Measurements from ENCODE around the gene RNU1-4.
"Not testable (repeated sequence)": the region's sequence is repeated elsewhere in the genome, so short reads cannot be mapped to it uniquely, and the experiment has no call there.

Gene RNU1-4

GRCh38 chr1:16709659-16710087, 30.6 kb upstream of the RNU1-4 start:
- not testable (repeated sequence) for DNase-seq

- not testable (repeated sequence) for DNase-seq
These were observed 29.7 kb upstream of the RNU1-4 start for GRCh38 chr1:16710618-16711017.

GRCh38 chr1:16712131-16712530, 28.2 kb upstream of the RNU1-4 start:
- not testable (repeated sequence) for DNase-seq

DNA sequence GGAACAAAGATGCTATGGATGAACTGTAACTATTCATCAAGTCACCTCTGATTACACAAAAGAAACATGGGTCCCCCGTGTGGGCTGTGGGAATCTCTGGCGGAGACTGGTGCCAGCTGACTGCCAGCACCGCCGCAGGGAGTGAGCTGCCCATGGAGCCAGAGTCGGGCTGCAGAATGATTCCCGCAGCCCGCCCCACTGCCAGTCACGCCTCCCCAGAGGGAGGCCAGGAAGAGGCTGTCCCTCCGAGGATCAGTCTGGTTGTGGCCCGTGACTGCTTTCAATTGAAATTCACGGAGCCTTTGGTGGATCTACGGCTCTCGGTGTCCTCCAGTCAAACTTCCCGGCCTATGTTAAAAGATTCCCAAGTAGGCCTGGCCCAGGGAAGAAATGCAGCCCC, 27.7 kb upstream of the RNU1-4 start:
- DNase-seq: not testable (repeated sequence)

DNA sequence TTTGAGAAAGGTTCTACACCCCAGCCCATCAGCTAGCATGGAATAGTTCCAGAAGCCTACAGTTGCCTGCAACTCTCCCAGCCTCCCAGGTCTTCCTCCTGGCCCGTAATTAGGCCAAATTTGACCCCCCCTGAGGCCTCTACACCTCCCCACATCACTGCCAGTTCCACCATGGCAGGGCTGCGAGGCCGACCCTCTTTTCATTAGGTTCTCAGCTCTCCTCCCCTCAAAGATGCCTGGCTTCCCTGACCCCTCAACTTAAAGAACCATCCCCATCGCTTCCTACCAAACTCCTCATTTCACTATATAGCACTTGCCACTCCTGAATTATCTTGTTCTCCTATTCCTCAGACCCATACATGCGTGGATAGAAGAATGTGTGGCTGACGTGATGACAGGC, 27.3 kb upstream of the RNU1-4 start:
- DNase-seq: not testable (repeated sequence)

- not testable (repeated sequence) for DNase-seq
These were observed 26.8 kb upstream of the RNU1-4 start for GRCh38 chr1:16713480-16713879.

DNA sequence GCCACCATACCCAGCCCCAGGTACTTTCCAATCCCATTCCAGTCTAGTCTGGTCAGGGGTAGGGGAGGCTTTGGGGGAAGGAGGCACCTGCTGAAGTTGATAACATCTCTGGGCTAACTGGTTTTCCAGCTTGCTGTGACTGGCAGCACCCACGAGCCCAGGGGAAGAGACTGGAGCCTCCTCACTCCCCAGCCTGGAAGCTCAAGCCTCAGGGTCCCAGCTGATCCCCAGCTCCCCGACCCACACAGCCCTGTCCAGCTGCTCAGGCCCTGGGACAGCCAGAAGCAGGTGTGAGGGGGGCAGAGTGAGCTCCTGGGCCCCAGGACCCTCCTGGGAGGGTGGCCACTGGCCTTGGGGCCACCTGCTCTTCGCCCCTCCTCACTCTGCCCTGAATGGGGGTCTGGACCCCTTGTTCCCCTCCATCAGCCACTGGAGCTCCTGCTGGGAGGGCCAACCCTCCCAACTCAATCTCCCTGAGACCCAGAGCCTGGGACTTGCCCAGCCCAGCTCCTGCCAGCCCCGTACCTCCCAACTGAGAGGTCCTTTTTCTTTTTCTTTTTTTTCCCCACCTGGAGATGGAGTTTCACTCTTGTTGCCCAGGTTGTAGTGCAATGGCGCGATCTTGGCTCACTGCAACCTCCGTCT, 23.5 kb upstream of the RNU1-4 start:
- DNase-seq: no peak

DNA sequence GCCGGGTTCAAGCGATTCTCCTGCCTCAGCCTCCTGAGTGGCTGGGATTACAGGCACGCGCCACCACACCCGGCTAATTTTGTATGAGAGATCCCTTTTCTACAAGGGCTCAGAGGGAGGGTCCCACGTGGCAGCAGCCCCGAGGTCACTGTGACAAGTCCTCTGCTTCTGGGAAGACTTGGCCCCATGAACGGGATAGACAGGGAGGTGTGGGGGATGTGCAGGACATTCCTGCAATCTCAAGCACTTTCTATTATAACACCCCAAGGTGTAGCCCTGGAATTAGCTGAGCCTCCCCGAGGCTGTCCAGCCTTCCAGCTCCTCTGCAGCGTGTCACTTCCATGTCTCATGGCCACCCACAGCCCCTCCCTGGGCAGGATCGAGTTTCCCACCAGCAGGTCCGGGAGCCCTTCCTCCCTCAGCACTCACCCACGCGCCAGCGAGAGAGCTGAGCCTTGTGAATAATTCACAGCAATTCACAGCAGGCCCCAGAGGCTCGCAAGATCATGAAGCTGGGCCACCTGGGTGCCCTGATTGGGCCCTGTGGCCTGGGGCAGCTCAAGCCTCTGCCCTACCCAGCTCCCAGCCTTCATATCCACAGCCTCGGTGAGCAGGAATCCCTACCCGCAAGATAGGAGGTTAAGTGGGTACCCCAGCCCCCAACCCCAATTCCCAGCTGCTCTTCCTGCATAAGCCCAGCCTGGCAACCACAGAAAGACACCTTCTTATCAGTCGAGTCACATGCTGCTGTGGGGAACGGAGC, 22.8 kb upstream of the RNU1-4 start:
- DNase-seq: no peak

DNA sequence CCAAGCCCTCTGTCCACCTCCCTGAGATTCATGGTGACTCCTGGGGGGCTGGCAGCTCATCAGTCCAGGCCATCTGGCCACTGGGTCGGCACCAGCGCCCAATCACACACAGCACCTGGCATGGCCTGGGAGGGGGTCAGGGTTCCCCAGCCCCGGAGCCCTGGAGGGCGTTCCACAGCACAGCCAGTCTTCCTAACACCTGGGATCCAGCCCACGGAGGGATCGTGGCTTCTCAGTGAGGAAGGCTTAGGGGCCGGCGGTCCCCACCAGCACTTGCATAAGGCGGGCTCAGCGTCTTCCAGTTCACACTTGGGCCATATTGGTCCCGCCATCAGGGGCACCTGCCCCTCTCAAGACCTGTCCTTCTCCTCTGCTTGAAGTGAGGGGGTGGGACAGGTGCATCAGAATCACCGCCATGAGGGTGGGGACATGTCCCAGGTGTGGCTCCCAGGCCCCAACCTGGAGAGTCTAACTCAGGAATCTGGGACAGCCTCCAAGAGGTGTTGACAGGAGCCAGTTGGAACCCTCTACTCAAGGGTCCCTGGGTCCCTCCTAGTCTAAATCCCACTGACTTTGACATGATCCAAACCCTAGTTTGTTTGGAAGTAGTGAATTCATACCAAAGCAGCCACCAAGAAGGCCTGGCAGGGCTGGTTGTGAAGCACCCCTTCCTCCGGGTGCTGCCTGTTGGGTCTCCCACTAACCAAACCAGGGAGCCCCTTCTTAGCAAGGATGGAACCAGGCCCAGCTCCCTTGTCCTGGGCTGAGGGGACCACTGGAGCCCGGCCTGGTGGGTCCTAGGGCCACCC, 22.0 kb upstream of the RNU1-4 start:
- DNase-seq: not testable (repeated sequence)

- DNase-seq: no peak
These were observed 21.3 kb upstream of the RNU1-4 start for GRCh38 chr1:16718908-16719533.

DNA sequence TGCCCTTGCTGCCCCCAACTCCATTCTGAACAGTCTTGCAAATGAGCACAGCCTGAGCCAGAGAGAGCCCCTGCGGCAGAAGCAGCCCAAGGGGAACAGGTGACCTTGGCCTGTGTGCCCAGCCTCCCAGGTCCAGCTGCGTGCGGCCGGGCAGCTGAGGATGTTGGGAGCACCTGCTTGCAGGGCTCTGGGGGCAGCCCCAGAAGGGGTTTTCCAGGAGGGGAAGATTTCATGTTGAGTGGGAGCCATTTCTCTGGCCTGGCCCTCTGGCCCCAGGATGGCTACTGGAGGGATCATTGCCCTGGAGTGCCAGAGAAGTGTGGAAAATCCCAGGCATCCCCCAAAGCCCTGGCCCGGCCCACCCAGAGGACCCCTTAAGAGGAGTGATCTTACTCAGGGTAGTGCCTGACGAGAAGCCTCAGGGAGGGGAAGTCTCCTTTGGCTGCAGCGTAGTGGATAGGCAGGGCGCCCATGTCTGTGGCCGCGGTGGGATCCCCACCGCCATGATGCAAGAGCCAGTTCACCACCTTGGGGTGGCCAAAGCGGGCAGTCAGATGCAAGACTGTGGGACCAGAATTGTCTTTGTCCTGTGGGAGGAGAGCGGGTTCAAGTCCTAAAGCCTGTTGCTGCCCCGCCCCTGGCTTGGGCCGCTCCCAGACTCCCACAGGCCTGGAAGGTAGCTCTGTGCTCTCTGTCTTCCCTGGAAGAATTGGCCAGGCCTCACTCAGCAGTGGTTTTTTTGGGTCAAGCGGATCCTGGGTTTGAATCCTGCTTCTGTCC, 20.6 kb upstream of the RNU1-4 start:
- DNase-seq: no peak

DNA sequence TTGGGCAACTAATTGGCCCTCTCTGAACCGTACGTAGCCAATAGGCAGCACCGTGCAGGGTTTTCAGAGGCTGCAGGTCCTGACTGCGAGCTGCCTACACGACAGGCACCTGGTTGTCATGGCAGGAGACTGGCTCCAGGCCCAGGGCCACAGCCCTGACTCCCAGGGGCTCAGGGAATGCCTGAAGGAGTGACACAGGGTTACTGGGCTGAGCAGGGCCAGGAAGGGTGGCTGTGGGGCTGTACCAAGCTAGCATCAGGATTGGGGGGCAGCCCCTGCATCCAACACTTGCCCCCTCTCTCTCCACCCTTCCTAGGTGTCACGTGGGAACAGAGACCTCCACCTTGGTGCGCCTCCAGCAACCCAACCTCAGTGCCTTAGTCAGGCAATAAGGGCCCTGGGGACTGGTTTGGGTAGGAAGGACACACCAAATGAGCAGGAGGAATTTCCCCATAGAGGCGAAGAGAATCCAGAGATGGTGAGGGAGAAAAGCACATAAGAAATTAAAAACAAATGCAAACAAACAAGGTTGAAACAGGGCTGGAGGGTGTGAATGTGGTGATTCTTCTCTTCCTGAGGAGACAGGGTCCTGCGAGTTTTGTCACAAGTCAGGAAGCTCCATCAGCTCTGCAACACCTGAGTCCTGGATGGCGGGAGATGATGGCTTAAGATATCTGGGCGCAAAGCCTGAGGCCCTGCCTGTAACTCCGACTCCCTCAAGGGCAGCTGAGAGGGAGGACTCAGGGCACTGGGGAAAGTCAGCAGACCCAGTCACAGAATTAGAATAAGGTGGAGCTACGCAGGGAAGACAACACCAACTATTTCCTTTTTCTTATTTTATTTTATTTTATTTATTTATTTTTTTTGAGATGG, 19.7 kb upstream of the RNU1-4 start:
- DNase-seq: no peak

GRCh38 chr1:16721871-16722641, 18.3 kb upstream of the RNU1-4 start:
- no peak for DNase-seq

GRCh38 chr1:16724718-16725438, 15.4 kb upstream of the RNU1-4 start:
- DNase-seq: no peak

DNA sequence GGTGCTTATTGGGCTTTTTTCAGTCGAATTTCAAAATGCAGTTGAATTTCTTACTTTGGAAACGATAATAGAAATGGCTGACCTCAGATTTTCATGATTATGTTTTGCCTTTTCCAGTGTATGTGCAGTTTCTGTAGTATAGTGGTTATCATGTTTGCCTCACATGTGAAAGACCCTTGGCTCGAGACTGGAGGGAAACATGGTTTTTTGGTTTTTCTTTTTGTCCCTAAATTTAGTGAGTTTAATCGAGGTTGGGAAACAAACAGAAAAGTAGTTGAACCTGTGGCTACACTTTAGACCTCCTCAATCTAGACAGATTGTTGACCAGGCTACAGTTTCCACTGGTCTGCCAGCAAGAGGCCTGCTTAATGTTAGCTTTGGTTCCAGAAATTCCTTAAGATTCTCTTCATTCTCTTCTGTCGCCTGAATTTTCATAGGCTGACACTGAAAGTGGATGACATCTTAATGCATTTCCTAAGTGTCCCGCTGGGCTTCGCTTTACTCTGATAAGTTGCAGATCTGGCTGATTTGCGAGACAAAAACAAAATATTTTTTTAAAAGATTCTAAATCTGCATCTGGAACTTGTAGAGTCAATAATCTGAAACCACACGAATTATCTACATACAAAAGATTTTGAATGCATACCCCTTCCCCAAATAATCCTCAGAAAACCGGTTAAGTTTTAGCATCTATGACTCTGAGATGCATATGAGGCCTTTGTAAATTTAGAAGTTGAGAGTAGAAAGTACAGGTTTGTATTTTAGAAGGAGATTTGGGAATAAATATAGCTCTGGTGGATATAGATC, 14.7 kb upstream of the RNU1-4 start:
- DNase-seq: not testable (repeated sequence)

DNA sequence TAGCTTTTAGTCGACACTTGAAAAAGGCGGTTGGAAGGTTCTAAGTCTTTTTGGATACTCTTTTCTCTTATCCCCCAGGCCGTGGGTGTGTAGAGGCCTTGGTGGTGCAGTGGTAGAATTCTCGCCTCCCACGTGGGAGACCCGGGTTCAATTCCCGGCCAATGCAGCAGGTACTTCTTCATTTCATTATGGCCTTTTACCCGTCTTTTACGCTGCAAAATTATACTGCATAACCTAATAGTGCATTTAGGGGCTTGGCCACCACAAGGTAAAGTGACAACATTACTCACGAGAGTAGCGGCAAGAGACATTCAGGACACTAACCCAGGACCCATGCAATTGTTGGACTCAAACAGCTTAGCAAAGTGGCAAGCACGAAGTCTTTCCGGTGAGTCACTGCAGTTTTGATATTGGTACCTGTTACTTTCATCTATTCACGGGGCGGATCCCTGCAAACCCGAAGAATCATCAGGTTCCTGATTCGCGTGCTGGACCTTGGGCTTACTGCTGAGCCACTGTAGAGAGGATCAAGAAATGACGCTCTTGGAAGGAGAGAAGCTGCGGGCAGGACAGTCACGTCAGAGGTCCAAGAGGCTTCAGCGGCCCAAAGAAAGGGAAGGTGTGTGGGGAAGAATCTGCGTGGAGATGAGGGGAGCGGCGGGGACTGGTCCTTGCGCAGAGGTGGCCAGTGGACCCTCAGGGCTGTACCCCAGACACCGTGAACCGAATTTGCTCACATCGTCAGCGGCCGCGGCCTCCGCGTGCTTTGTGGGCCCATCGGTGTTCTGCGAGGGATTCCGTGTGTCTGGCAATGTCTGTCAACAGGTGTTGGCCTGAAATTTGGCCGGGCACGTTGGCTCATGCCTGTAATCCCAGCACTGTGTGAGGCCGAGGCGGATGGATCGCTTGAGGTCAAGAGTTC, 12.9 kb upstream of the RNU1-4 start:
- peak; percentile 51 for DNase-seq

DNA sequence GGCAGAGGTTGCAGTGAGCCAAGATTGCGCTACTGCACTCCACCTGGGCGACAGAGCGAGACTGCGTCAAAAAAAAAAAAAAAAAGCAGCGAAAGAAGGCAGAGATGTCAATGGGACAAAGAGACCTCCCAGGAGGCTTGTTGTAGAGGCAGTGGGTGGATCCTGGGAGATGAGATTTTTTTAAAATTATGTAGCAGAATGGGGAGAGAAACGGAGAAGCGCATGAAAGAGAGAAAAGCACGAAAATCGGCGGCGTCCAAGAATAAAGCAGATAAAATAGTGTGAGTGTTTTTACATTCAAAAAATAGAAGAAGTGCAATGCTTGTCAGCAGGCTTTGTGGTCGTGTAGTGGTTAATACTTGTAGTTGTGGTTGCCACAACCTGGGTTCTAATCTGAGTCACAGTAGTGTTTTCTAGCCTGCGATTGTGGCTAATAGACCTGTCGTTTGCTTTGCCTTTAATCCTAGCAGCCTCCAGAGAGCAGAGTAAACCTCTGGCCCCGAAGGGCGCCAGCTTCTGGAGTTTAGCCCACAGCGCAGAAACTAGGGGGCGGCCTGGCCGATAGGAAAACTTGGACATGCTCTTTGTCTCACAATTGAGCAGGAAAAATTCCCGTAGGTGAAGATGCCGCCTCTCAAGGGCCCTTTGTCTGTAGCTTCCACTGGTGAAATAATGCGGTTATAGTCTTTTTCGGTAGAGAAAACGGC, 11.9 kb upstream of the RNU1-4 start:
- not testable (repeated sequence) for DNase-seq
